Middle frontal gyrus (tissue), 1 donor: ENCODE results near the gene PUSL1.
A peak's percentile ranks its signal among the peaks of the same experiment; 100 is the strongest.

Source experiments
- DNase-seq: peaks from one replicate; pipeline ENCODE4 v3.0.0-alpha.2; 2015; ENCODE audit warnings: low spot score; ENCODE audit errors: extremely low spot score

The PUSL1 gene

GRCh38 chr1:1307923-1308755 is at the start of gene PUSL1, which contains the start of gene ACAP3:
TSS of gene PUSL1 (plus strand) at chr1:1308597. CDS start at chr1:1308644, 47 bp downstream.
TSS of gene ACAP3 (minus strand) at chr1:1307930. CDS start at chr1:1307815, 115 bp downstream.
- DNase-seq = peak; percentile 87

- no peak for DNase-seq
Measured at GRCh38 chr1:1259119-1259488, 49.3 kb upstream of the PUSL1 start.

GRCh38 chr1:1259540-1259939 is 48.9 kb upstream of the PUSL1 start:
- DNase-seq = no peak

GRCh38 chr1:1259951-1260600 is 48.3 kb upstream of the PUSL1 start:
- DNase-seq = no peak

GRCh38 chr1:1260843-1261560 is 47.4 kb upstream of the PUSL1 start:
- DNase-seq = no peak

GRCh38 chr1:1262071-1262470 is 46.3 kb upstream of the PUSL1 start:
- no peak for DNase-seq

- no peak for DNase-seq
Measured at GRCh38 chr1:1262758-1263157, 45.6 kb upstream of the PUSL1 start.

- no peak for DNase-seq
Measured at GRCh38 chr1:1264026-1264425, 44.4 kb upstream of the PUSL1 start.

GRCh38 chr1:1264868-1265272 is 43.5 kb upstream of the PUSL1 start:
- no peak for DNase-seq

GRCh38 chr1:1267488-1268283 is 40.7 kb upstream of the PUSL1 start:
- no peak for DNase-seq

GRCh38 chr1:1268284-1268682 is 40.1 kb upstream of the PUSL1 start:
- DNase-seq = no peak

GRCh38 chr1:1270813-1271212 is 37.6 kb upstream of the PUSL1 start:
- no peak for DNase-seq

GRCh38 chr1:1272341-1273208 is 35.8 kb upstream of the PUSL1 start:
- DNase-seq = no peak

- DNase-seq = no peak
Measured at GRCh38 chr1:1273209-1273511, 35.2 kb upstream of the PUSL1 start.

- DNase-seq = peak; percentile 79
Measured at GRCh38 chr1:1273512-1274298, 34.7 kb upstream of the PUSL1 start, which contains the start of gene UBE2J2. TSS of gene UBE2J2 (minus strand) at chr1:1273854. CDS start at chr1:1267992, 5,862 bp downstream.

- no peak for DNase-seq
Measured at GRCh38 chr1:1274299-1274930, 34.0 kb upstream of the PUSL1 start.

- DNase-seq = no peak
Measured at GRCh38 chr1:1274931-1275431, 33.4 kb upstream of the PUSL1 start.

- DNase-seq = no peak
Measured at GRCh38 chr1:1275836-1276235, 32.6 kb upstream of the PUSL1 start.

- no peak for DNase-seq
Measured at GRCh38 chr1:1278620-1279019, 29.8 kb upstream of the PUSL1 start.
